SK-N-SH (cell line): ENCODE results near the gene SETBP1. TPM values are rescaled to one million over a fixed set of nuclear protein-coding genes. Genes with fewer than 3 reads are reported as not detected.
A peak's percentile ranks its signal among the peaks of the same experiment; 100 is the strongest.

ENCODE experiments used
- CHD2 ChIP-seq: fragments of 150-350 bp; IDR thresholded peaks from 2 replicates; pipeline ENCODE4 v1.6.1; 2018; ENCODE audit warnings: low read length; ENCODE audit not compliant: partially characterized antibody
- CTCF ChIP-seq: fragments of 200-600 bp; sonication (generic); IDR thresholded peaks from 2 replicates; pipeline ENCODE4 v1.6.1; 2017; ENCODE audit warnings: antibody characterized with exemption, mild to moderate bottlenecking, moderate library complexity
- ELF1 ChIP-seq: IDR thresholded peaks from 2 replicates; pipeline ENCODE4 v1.4.0; 2012
- EP300 ChIP-seq, 2 experiments: IDR thresholded peaks; 2 replicates each; pipeline versions ENCODE4 v1.4.0 to v1.6.1; 2012; ENCODE audit warnings: borderline replicate concordance in 1 of 2, low read depth in 1 of 2, low read length in 1 of 2
- EZH2phosphoT487 ChIP-seq: fragments of 200-600 bp; sonication (generic); IDR thresholded peaks from 2 replicates; pipeline ENCODE4 v1.6.1; 2017; ENCODE audit warnings: low read depth, mixed run types, mild to moderate bottlenecking, antibody characterized with exemption, moderate library complexity, borderline replicate concordance
- FOXM1 ChIP-seq: IDR thresholded peaks from 2 replicates; pipeline ENCODE4 v1.4.0; 2012; ENCODE audit warnings: low read depth, mild to moderate bottlenecking
- GABPA ChIP-seq: IDR thresholded peaks from 2 replicates; pipeline ENCODE4 v1.4.0; 2012; ENCODE audit warnings: low read depth, mild to moderate bottlenecking
- IRF3 ChIP-seq: fragments of 150-350 bp; IDR thresholded peaks from 2 replicates; pipeline ENCODE4 v1.6.1; 2016; ENCODE audit warnings: mild to moderate bottlenecking, low read depth, low read length
- JUND ChIP-seq: IDR thresholded peaks from 2 replicates; pipeline ENCODE4 v1.4.0; 2012
- MAX ChIP-seq: IDR thresholded peaks from 2 replicates; pipeline ENCODE4 v1.4.0; 2012; ENCODE audit warnings: low read depth
- MEF2A ChIP-seq: IDR thresholded peaks from 2 replicates; pipeline ENCODE4 v1.4.0; 2012; ENCODE audit warnings: low read depth, borderline replicate concordance
- MXI1 ChIP-seq: IDR thresholded peaks from 2 replicates; pipeline ENCODE4 v1.6.1; 2012; ENCODE audit warnings: mild to moderate bottlenecking, low read depth, low read length, improper control_type of control experiment
- NFIC ChIP-seq: IDR thresholded peaks from 2 replicates; pipeline ENCODE4 v1.4.0; 2012; ENCODE audit warnings: borderline replicate concordance
- NRF1 ChIP-seq: IDR thresholded peaks from 2 replicates; pipeline ENCODE4 v1.6.1; 2012; ENCODE audit warnings: low read depth, mild to moderate bottlenecking, low read length
- RAD21 ChIP-seq: IDR thresholded peaks from 2 replicates; pipeline ENCODE4 v1.6.1; 2012; ENCODE audit warnings: mild to moderate bottlenecking, low read length
- RCOR1 ChIP-seq: fragments of 150-350 bp; IDR thresholded peaks from 2 replicates; pipeline ENCODE4 v1.6.1; 2017; ENCODE audit warnings: antibody characterized with exemption, low read length
- REST ChIP-seq: IDR thresholded peaks from 2 replicates; pipeline ENCODE4 v1.6.1; 2012; ENCODE audit warnings: mild to moderate bottlenecking, low read depth, low read length, moderate library complexity
- RFX5 ChIP-seq: IDR thresholded peaks from 2 replicates; pipeline ENCODE4 v1.6.1; 2012; ENCODE audit warnings: mild to moderate bottlenecking, improper control_type of control experiment, low read length
- RXRA ChIP-seq: IDR thresholded peaks from 2 replicates; pipeline ENCODE4 v1.4.0; 2012; ENCODE audit warnings: low read depth, mild to moderate bottlenecking, borderline replicate concordance
- SIN3A ChIP-seq: IDR thresholded peaks from 2 replicates; pipeline ENCODE4 v1.6.1; 2012; ENCODE audit warnings: low read depth, mild to moderate bottlenecking, low read length, moderate library complexity, borderline replicate concordance
- SMC3 ChIP-seq: IDR thresholded peaks from 2 replicates; pipeline ENCODE4 v1.6.1; 2012; ENCODE audit warnings: low read depth, low read length, improper control_type of control experiment
- TCF12 ChIP-seq: IDR thresholded peaks from 2 replicates; pipeline ENCODE4 v1.4.0; 2012
- USF1 ChIP-seq: IDR thresholded peaks from 2 replicates; pipeline ENCODE4 v1.4.0; 2012; ENCODE audit warnings: low read depth, borderline replicate concordance
- USF2 ChIP-seq: fragments of 150-350 bp; IDR thresholded peaks from 2 replicates; pipeline ENCODE4 v1.6.1; 2017; ENCODE audit warnings: antibody characterized with exemption, low read length, low read depth, borderline replicate concordance
- polyA plus RNA-seq, 3 experiments: library from polyadenylated mRNA; depleted of rRNA; stranded (reverse); fragments of >200 nt; gene quantifications; 2 replicates each; pipeline ENCODE4 v1.2.3, GENCODE V29; 2012

Gene SETBP1
- polyA plus RNA-seq, 1 of the 3 experiments (the other 2 are of a cell fraction): 3.0 TPM

GRCh38 chr18:45050712-45051601 is 370.3 kb downstream of the SETBP1 start (continued):
- TF ChIP-seq MAX (peak; percentile 72), EP300 (IDR thresholded peaks at IDR 0.05; ENCODE audit: borderline replicate concordance in 1 of 2, low read depth in 1 of 2, low read length in 1 of 2) (peak in 1 of 2 experiments; percentile 59; a peak in 1 of 4 replicates), RCOR1 (no peak), CTCF (no peak), NRF1 (no peak), IRF3 (no peak), MXI1 (no peak), TCF12 (peak; percentile 91), SMC3 (no peak), SIN3A (no peak), RAD21 (no peak), EZH2phosphoT487 (no peak), MEF2A (no peak), USF2 (no peak), RXRA (no peak), NFIC (peak; percentile 36; the same call in 1 of the 2 replicates), RFX5 (no peak), USF1 (no peak), FOXM1 (no peak), REST (no peak), ELF1 (no peak), GABPA (no peak), JUND (peak; percentile 67), CHD2 (no peak)
